ENCODE data around the gene ARHGAP24. TPM values are rescaled to one million over a fixed set of nuclear protein-coding genes. Genes with fewer than 3 reads are reported as not detected.

Gene ARHGAP24
- total RNA-seq, result not detected

GRCh38 chr4:85474818-85475630, at the start of gene ARHGAP24:
Gene ARHGAP24 (plus strand): TSS chr4:85475150.
- H3K9me3 Mint-ChIP-seq, result no peaks in the 10 kb centered on the region
- DNase-seq, result peak; percentile 21
- POLR2A ChIA-PET, result no interaction called here
- peaks cover 10% of the 10 kb centered on the region for H3K27me3 Mint-ChIP-seq
- CTCF ChIA-PET, result no interaction called here
- no peak within 1 kb of the TSS for H3K4me3 Mint-ChIP-seq
- intact Hi-C loops (cut with micrococcal nuclease), result no loop called here
- no peaks in the 10 kb centered on the region for H3K4me1 Mint-ChIP-seq (ENCODE audit: low read depth)
- no peaks in the 10 kb centered on the region for H3K36me3 Mint-ChIP-seq
- no peak within 1 kb of the TSS for H3K27ac Mint-ChIP-seq

- no peaks in the 10 kb centered on the region for H3K36me3 Mint-ChIP-seq
- peaks cover 2% of the 10 kb centered on the region for H3K9me3 Mint-ChIP-seq
- H3K27ac Mint-ChIP-seq, result no peak overlapping the region
- no peaks in the 10 kb centered on the region for H3K27me3 Mint-ChIP-seq
- no peak overlapping the region for H3K4me3 Mint-ChIP-seq
- no peak for DNase-seq
- no peaks in the 10 kb centered on the region for H3K4me1 Mint-ChIP-seq (ENCODE audit: low read depth)
- ChIA-PET CTCF (no interaction called here), POLR2A (no interaction called here)
- intact Hi-C loops (cut with micrococcal nuclease), result no loop called here
Measured at GRCh38 chr4:85426366-85426765, 48.6 kb upstream of the ARHGAP24 start.

- Mint-ChIP-seq H3K4me1 (ENCODE audit: low read depth) (no peaks in the 10 kb centered on the region), H3K36me3 (no peaks in the 10 kb centered on the region), H3K27ac (no peak overlapping the region), H3K9me3 (peaks cover 2% of the 10 kb centered on the region), H3K27me3 (no peaks in the 10 kb centered on the region), H3K4me3 (no peak overlapping the region)
- intact Hi-C loops (cut with micrococcal nuclease), result no loop called here
- no peak for DNase-seq
- CTCF ChIA-PET, result no interaction called here
- POLR2A ChIA-PET, result no interaction called here
Measured at GRCh38 chr4:85427123-85427522, 47.8 kb upstream of the ARHGAP24 start.

GRCh38 chr4:85430226-85430625, 44.7 kb upstream of the ARHGAP24 start:
- Mint-ChIP-seq H3K27ac (no peak overlapping the region), H3K36me3 (no peaks in the 10 kb centered on the region), H3K27me3 (no peaks in the 10 kb centered on the region), H3K9me3 (peaks cover 2% of the 10 kb centered on the region), H3K4me3 (no peak overlapping the region), H3K4me1 (ENCODE audit: low read depth) (no peaks in the 10 kb centered on the region)
- ChIA-PET CTCF (no interaction called here), POLR2A (no interaction called here)
- intact Hi-C loops (cut with micrococcal nuclease), result no loop called here
- DNase-seq, result no peak

- Mint-ChIP-seq H3K9me3 (peaks cover 4% of the 10 kb centered on the region), H3K4me3 (no peak overlapping the region), H3K27ac (no peak overlapping the region), H3K4me1 (ENCODE audit: low read depth) (no peaks in the 10 kb centered on the region), H3K36me3 (no peaks in the 10 kb centered on the region), H3K27me3 (no peaks in the 10 kb centered on the region)
- intact Hi-C loops (cut with micrococcal nuclease), result no loop called here
- ChIA-PET POLR2A (no interaction called here), CTCF (interaction anchor here (0.6 kb wide), 1 partner anchor 146 kb away, joined by 5 read pairs; no protein-coding TSS in a partner anchor)
- DNase-seq, result no peak
Measured at GRCh38 chr4:85430697-85431096, 44.3 kb upstream of the ARHGAP24 start.

- no peak for DNase-seq
- no peaks in the 10 kb centered on the region for H3K4me1 Mint-ChIP-seq (ENCODE audit: low read depth)
- peaks cover 4% of the 10 kb centered on the region for H3K9me3 Mint-ChIP-seq
- intact Hi-C loops (cut with micrococcal nuclease), result no loop called here
- no peak overlapping the region for H3K4me3 Mint-ChIP-seq
- H3K27ac Mint-ChIP-seq, result no peak overlapping the region
- ChIA-PET CTCF (interaction anchor here (0.6 kb wide), 1 partner anchor 146 kb away, joined by 5 read pairs; no protein-coding TSS in a partner anchor), POLR2A (no interaction called here)
- H3K36me3 Mint-ChIP-seq, result no peaks in the 10 kb centered on the region
- H3K27me3 Mint-ChIP-seq, result no peaks in the 10 kb centered on the region
Measured at GRCh38 chr4:85431156-85431555, 43.8 kb upstream of the ARHGAP24 start.

- Mint-ChIP-seq H3K9me3 (peaks cover 3% of the 10 kb centered on the region), H3K4me1 (ENCODE audit: low read depth) (no peaks in the 10 kb centered on the region), H3K27ac (no peak overlapping the region), H3K27me3 (no peaks in the 10 kb centered on the region), H3K36me3 (no peaks in the 10 kb centered on the region), H3K4me3 (no peak overlapping the region)
- DNase-seq, result no peak
- ChIA-PET POLR2A (no interaction called here), CTCF (no interaction called here)
- intact Hi-C loops (cut with micrococcal nuclease), result no loop called here
Measured at GRCh38 chr4:85431881-85432485, 43.0 kb upstream of the ARHGAP24 start.

GRCh38 chr4:85445050-85445639, 29.8 kb upstream of the ARHGAP24 start:
- intact Hi-C loops (cut with micrococcal nuclease), result no loop called here
- H3K4me1 Mint-ChIP-seq (ENCODE audit: low read depth), result no peaks in the 10 kb centered on the region
- no peak for DNase-seq
- CTCF ChIA-PET, result no interaction called here
- H3K27me3 Mint-ChIP-seq, result no peaks in the 10 kb centered on the region
- no peaks in the 10 kb centered on the region for H3K36me3 Mint-ChIP-seq
- H3K4me3 Mint-ChIP-seq, result no peak overlapping the region
- H3K27ac Mint-ChIP-seq, result no peak overlapping the region
- H3K9me3 Mint-ChIP-seq, result no peaks in the 10 kb centered on the region
- POLR2A ChIA-PET, result no interaction called here

GRCh38 chr4:85446141-85446861, 28.6 kb upstream of the ARHGAP24 start:
- ChIA-PET POLR2A (no interaction called here), CTCF (interaction anchor here (0.7 kb wide), 1 partner anchor 84 kb away, joined by 3 read pairs; no protein-coding TSS in a partner anchor)
- intact Hi-C loops (cut with micrococcal nuclease), result no loop called here
- no peaks in the 10 kb centered on the region for H3K27me3 Mint-ChIP-seq
- DNase-seq, result no peak
- no peak overlapping the region for H3K4me3 Mint-ChIP-seq
- no peaks in the 10 kb centered on the region for H3K9me3 Mint-ChIP-seq
- H3K36me3 Mint-ChIP-seq, result no peaks in the 10 kb centered on the region
- no peak overlapping the region for H3K27ac Mint-ChIP-seq
- H3K4me1 Mint-ChIP-seq (ENCODE audit: low read depth), result no peaks in the 10 kb centered on the region

GRCh38 chr4:85448906-85449890, 25.8 kb upstream of the ARHGAP24 start:
- ChIA-PET CTCF (no interaction called here), POLR2A (no interaction called here)
- Mint-ChIP-seq H3K27me3 (no peaks in the 10 kb centered on the region), H3K4me3 (no peak overlapping the region), H3K27ac (no peak overlapping the region), H3K36me3 (no peaks in the 10 kb centered on the region), H3K4me1 (ENCODE audit: low read depth) (no peaks in the 10 kb centered on the region), H3K9me3 (no peaks in the 10 kb centered on the region)
- DNase-seq, result no peak
- intact Hi-C loops (cut with micrococcal nuclease), result no loop called here

GRCh38 chr4:85452058-85452731, 22.8 kb upstream of the ARHGAP24 start:
- Mint-ChIP-seq H3K9me3 (no peaks in the 10 kb centered on the region), H3K36me3 (no peaks in the 10 kb centered on the region), H3K4me3 (no peak overlapping the region), H3K27ac (no peak overlapping the region), H3K27me3 (no peaks in the 10 kb centered on the region), H3K4me1 (ENCODE audit: low read depth) (no peaks in the 10 kb centered on the region)
- ChIA-PET CTCF (no interaction called here), POLR2A (no interaction called here)
- intact Hi-C loops (cut with micrococcal nuclease), result no loop called here
- DNase-seq, result no peak
